NCI-H2196 (cell line): ENCODE results near the gene DHRS2.
"Not testable (repeated sequence)": the region's sequence is repeated elsewhere in the genome, so short reads cannot be mapped to it uniquely, and the experiment has no call there.

Source experiments
- DNase-seq: peaks from one replicate; lab custom pipeline; 2025; ENCODE audit not compliant: unreplicated experiment; lab: John Stamatoyannopoulos, UW

Gene DHRS2

GRCh38 chr14:23689709-23690514 lies 53.7 kb downstream of the DHRS2 start:
- DNase-seq, result not testable (repeated sequence)

DNA sequence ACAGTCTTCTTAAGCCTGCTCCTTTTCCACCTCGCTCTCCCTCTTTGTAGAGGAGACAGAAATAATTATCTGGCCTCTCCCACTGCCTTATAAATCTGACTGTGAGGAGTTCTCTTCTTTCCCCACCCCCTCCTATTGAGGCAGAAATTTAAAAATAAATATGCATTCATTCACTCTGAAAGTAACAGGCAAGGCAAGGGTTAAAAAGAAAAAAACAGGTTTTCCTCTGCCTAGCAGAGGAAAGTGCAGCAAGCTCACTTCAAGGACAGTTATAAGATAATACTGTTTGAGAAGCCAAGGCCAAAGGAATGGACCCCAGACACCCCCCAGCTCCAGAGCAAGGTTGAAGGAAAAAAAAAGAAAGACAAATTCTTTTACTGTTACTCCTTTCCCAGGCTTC lies 56.3 kb downstream of the DHRS2 start:
- DNase-seq, result no peak

GRCh38 chr14:23693252-23693775 lies 57.1 kb downstream of the DHRS2 start:
- no peak for DNase-seq

- DNase-seq, result no peak
Observed at GRCh38 chr14:23694085-23694948, 58.2 kb downstream of the DHRS2 start.
